ENCODE data around the gene ZC3H4. TPM values are rescaled to one million over a fixed set of nuclear protein-coding genes. Genes with fewer than 3 reads are reported as not detected.

Gene ZC3H4
- total and polyA plus RNA-seq, 4 donors = 12.2 to 51.6 (median 16.2) TPM

- Histone ChIP-seq H3K27ac (ENCODE audit: low read depth in 1 of 2, low read length in 1 of 2) (no peak overlapping the region), H3K9ac (ENCODE audit: insufficient read depth in 1 of 2, low read length in 2 of 2) (no peak overlapping the region), H3K27me3 (ENCODE audit: control insufficient read depth in 3 of 3, insufficient read depth in 3 of 3, low read length in 2 of 3) (no peaks in the 10 kb centered on the region), H3K4me3 (no peak overlapping the region), H3K4me1 (ENCODE audit: control insufficient read depth in 5 of 5, insufficient read depth in 5 of 5, low read length in 5 of 5) (peaks cover 0 to 7% (median 0%) of the 10 kb centered on the region in 5 donors), H3K9me3 (ENCODE audit: control insufficient read depth in 4 of 4, insufficient read depth in 3 of 4, low read length in 3 of 4) (no peaks in the 10 kb centered on the region), H3K36me3 (ENCODE audit: control insufficient read depth in 4 of 4, insufficient read depth in 4 of 4, low read length in 4 of 4) (peaks cover 0 to 8% (median 0%) of the 10 kb centered on the region in 4 donors)
- WGBS, 2 donors = 95% methylated on average over 45 of the region's 45 CpGs
- ATAC-seq (ENCODE audit: insufficient read depth, low FRiP score) = no peak
- DNase-seq = no peak
- TF ChIP-seq CTCF (IDR thresholded peaks at IDR 0.05; ENCODE audit: control extremely low read depth, extremely low read depth) = no peak
Measured at GRCh38 chr19:47045867-47046470, 67.6 kb downstream of the ZC3H4 start.

- TF ChIP-seq CTCF (IDR thresholded peaks at IDR 0.05; ENCODE audit: control extremely low read depth, extremely low read depth) = no peak
- DNase-seq (no peak), ATAC-seq (ENCODE audit: insufficient read depth, low FRiP score) (no peak)
- Histone ChIP-seq H3K4me3 (no peak overlapping the region), H3K4me1 (ENCODE audit: control insufficient read depth in 5 of 5, insufficient read depth in 5 of 5, low read length in 5 of 5) (peaks cover 0 to 7% (median 0%) of the 10 kb centered on the region in 5 donors), H3K9ac (ENCODE audit: insufficient read depth in 1 of 2, low read length in 2 of 2) (no peak overlapping the region), H3K36me3 (ENCODE audit: control insufficient read depth in 4 of 4, insufficient read depth in 4 of 4, low read length in 4 of 4) (peaks cover 0 to 8% (median 0%) of the 10 kb centered on the region in 4 donors), H3K27me3 (ENCODE audit: control insufficient read depth in 3 of 3, insufficient read depth in 3 of 3, low read length in 2 of 3) (no peaks in the 10 kb centered on the region), H3K9me3 (ENCODE audit: control insufficient read depth in 4 of 4, insufficient read depth in 3 of 4, low read length in 3 of 4) (no peaks in the 10 kb centered on the region), H3K27ac (ENCODE audit: low read depth in 1 of 2, low read length in 1 of 2) (no peak overlapping the region)
- WGBS, 2 donors = 96% methylated on average over 49 to 56 of the region's 56 CpGs
Measured at GRCh38 chr19:47044946-47045866, 68.4 kb downstream of the ZC3H4 start.

GRCh38 chr19:47040869-47041268 lies 72.7 kb downstream of the ZC3H4 start:
- no peak for TF ChIP-seq CTCF (IDR thresholded peaks at IDR 0.05; ENCODE audit: control extremely low read depth, extremely low read depth)
- Histone ChIP-seq H3K4me1 (ENCODE audit: control insufficient read depth in 5 of 5, insufficient read depth in 5 of 5, low read length in 5 of 5) (peaks cover 0 to 1% (median 0%) of the 10 kb centered on the region in 5 donors), H3K4me3 (no peak overlapping the region), H3K36me3 (ENCODE audit: control insufficient read depth in 4 of 4, insufficient read depth in 4 of 4, low read length in 4 of 4) (peaks cover 0 to 8% (median 0%) of the 10 kb centered on the region in 4 donors), H3K27me3 (ENCODE audit: control insufficient read depth in 3 of 3, insufficient read depth in 3 of 3, low read length in 2 of 3) (no peaks in the 10 kb centered on the region), H3K9ac (ENCODE audit: insufficient read depth in 1 of 2, low read length in 2 of 2) (no peak overlapping the region), H3K9me3 (ENCODE audit: control insufficient read depth in 4 of 4, insufficient read depth in 3 of 4, low read length in 3 of 4) (no peaks in the 10 kb centered on the region), H3K27ac (ENCODE audit: low read depth in 1 of 2, low read length in 1 of 2) (no peak overlapping the region)
- 82 to 89% methylated on average over 8 of the region's 8 CpGs for WGBS, 2 donors
- no peak for ATAC-seq (ENCODE audit: insufficient read depth, low FRiP score)
- no peak for DNase-seq

Measured in lung (tissue), 12 donors.